Measurements from ENCODE around the gene MACROD1. TPM values are rescaled to one million over a fixed set of nuclear protein-coding genes. Genes with fewer than 3 reads are reported as not detected.

MACROD1 gene
- total and polyA plus RNA-seq, 10 of the 15 experiments (the other 5 are each of a cell fraction or from before 2014, with no cell fraction given), result 1.2 to 22.7 (median 11.3) TPM; not detected in 1

DNA sequence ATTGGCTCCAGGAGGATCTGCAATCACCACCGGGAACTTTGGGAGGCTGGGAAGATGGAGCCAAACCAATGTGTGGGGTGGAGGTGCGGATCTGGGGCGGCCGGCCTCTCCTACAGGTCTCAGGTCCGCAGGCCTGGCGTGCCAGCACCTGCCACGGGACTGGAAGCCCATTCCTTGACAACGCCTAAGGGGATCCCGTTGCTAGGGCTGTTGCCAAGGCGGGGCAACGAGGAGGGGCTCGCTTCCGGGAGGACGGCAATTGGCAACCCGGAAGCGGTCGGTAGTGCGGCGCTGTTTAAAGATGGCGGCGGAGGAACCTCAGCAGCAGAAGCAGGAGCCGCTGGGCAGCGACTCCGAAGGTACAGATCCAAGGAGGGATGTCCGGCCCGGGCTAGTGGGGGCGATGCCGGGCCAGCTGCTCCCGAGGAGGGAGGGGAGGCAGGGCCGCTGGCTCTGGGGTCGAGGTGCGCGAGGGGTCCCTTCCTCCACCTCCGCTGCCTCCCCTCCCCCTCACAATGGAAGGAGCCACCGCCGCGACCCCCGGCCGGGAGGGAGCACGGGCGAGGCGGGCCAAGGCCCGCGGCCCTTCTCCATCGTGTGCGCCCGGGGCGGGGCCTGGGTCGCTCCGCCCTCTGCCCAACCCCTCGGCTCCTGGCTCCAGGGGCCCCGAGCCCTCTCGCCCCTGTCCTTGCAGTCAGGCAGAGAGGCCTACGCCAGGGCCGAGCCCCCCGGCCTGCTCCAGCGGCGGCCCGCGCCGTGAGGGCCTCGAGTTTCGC is 179.6 kb downstream of the MACROD1 start, which contains the start of gene OTUB1 (continued):
- TF ChIP-seq CUX1 (IDR thresholded peaks at IDR 0.05; ENCODE audit: insufficient replicate concordance, low read depth, low read length) (no peak), TBL1XR1 (IDR thresholded peaks at IDR 0.05; ENCODE audit: low read depth, low read length) (no peak), DPF2 (IDR thresholded peaks at IDR 0.05) (peak; percentile 42; the same call in 1 of the 2 replicates), ESRRA (IDR thresholded peaks at IDR 0.05; ENCODE audit: low read length) (no peak), BMI1 (IDR thresholded peaks at IDR 0.05; ENCODE audit: borderline replicate concordance) (peak; percentile 96), IRF3 (IDR thresholded peaks at IDR 0.05) (no peak), FOS (IDR thresholded peaks at IDR 0.05; ENCODE audit: borderline replicate concordance, extremely low read depth, insufficient read length) (no peak), CHD4 (IDR thresholded peaks at IDR 0.05) (no peak), YBX1 (IDR thresholded peaks at IDR 0.05) (no peak), NKRF (conservative IDR thresholded peaks at IDR 0.05) (peak; percentile 77; the same call in 1 of the 2 replicates), MXI1 (IDR thresholded peaks at IDR 0.05; ENCODE audit: low read depth, low read length) (peak; percentile 91)
- TF ChIP-seq, protein P1, sequence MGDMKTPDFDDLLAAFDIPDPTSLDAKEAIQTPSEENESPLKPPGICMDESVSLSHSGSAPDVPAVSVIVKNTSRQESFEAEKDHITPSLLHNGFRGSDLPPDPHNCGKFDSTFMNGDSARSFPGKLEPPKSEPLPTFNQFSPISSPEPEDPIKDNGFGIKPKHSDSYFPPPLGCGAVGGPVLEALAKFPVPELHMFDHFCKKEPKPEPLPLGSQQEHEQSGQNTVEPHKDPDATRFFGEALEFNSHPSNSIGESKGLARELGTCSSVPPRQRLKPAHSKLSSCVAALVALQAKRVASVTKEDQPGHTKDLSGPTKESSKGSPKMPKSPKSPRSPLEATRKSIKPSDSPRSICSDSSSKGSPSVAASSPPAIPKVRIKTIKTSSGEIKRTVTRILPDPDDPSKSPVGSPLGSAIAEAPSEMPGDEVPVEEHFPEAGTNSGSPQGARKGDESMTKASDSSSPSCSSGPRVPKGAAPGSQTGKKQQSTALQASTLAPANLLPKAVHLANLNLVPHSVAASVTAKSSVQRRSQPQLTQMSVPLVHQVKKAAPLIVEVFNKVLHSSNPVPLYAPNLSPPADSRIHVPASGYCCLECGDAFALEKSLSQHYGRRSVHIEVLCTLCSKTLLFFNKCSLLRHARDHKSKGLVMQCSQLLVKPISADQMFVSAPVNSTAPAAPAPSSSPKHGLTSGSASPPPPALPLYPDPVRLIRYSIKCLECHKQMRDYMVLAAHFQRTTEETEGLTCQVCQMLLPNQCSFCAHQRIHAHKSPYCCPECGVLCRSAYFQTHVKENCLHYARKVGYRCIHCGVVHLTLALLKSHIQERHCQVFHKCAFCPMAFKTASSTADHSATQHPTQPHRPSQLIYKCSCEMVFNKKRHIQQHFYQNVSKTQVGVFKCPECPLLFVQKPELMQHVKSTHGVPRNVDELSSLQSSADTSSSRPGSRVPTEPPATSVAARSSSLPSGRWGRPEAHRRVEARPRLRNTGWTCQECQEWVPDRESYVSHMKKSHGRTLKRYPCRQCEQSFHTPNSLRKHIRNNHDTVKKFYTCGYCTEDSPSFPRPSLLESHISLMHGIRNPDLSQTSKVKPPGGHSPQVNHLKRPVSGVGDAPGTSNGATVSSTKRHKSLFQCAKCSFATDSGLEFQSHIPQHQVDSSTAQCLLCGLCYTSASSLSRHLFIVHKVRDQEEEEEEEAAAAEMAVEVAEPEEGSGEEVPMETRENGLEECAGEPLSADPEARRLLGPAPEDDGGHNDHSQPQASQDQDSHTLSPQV (IDR thresholded peaks at IDR 0.05), result no peak
- TF ChIP-seq, protein P2, sequence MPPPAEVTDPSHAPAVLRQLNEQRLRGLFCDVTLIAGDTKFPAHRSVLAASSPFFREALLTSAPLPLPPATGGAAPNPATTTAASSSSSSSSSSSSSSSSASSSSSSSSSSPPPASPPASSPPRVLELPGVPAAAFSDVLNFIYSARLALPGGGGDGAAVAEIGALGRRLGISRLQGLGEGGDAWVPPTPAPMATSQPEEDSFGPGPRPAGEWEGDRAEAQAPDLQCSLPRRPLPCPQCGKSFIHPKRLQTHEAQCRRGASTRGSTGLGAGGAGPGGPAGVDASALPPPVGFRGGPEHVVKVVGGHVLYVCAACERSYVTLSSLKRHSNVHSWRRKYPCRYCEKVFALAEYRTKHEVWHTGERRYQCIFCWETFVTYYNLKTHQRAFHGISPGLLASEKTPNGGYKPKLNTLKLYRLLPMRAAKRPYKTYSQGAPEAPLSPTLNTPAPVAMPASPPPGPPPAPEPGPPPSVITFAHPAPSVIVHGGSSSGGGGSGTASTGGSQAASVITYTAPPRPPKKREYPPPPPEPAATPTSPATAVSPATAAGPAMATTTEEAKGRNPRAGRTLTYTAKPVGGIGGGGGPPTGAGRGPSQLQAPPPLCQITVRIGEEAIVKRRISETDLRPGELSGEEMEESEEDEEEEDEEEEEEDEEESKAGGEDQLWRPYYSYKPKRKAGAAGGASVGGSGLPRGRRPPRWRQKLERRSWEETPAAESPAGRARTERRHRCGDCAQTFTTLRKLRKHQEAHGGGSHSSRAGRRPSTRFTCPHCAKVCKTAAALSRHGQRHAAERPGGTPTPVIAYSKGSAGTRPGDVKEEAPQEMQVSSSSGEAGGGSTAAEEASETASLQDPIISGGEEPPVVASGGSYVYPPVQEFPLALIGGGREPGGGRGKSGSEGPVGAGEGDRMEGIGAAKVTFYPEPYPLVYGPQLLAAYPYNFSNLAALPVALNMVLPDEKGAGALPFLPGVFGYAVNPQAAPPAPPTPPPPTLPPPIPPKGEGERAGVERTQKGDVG (CRISPR knock-in tag; IDR thresholded peaks at IDR 0.05), result no peak

Measured in GM12878 (cell line).